ENCODE measurements around the gene TPRN.

DNA sequence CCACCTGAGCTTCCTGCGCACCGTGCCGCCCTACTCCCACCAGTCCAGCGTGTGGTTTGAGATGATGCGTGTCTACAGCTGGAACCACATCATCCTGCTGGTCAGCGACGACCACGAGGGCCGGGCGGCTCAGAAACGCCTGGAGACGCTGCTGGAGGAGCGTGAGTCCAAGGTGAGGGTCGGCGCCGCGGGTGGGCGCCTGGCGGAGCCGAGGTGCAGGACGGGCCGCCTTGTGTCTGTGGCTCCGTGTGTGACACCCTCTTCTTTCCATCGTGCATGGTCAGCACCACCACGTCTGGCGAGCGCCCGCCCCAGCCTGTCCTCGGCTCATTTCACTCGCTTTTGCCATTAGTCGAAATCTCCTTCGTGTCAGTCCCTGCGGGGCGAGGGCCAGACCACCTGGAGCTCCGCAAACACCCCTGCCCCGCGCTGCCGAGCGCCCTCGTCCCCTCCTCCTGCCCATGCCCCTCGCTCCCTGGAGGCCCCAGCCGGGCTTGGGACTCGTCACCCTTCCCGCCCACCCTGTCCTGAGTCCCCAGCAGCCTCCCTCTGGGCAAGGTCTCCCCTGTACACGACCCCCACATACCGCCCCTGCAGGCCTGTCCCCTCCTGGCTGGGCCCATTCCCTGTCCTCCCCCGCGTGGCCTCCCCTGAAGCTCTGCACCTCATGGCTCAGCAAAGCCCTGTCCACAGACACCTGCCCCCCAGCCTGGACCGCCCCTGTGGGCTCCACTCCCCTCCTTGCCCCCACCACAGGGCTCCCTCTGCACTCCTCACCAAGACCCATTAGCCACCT, 54.6 kb downstream of the TPRN start:
- no peak for TF ChIP-seq EZH2 (IDR thresholded peaks at IDR 0.05; ENCODE audit: borderline replicate concordance, low read length)
- TF ChIP-seq, protein P1, sequence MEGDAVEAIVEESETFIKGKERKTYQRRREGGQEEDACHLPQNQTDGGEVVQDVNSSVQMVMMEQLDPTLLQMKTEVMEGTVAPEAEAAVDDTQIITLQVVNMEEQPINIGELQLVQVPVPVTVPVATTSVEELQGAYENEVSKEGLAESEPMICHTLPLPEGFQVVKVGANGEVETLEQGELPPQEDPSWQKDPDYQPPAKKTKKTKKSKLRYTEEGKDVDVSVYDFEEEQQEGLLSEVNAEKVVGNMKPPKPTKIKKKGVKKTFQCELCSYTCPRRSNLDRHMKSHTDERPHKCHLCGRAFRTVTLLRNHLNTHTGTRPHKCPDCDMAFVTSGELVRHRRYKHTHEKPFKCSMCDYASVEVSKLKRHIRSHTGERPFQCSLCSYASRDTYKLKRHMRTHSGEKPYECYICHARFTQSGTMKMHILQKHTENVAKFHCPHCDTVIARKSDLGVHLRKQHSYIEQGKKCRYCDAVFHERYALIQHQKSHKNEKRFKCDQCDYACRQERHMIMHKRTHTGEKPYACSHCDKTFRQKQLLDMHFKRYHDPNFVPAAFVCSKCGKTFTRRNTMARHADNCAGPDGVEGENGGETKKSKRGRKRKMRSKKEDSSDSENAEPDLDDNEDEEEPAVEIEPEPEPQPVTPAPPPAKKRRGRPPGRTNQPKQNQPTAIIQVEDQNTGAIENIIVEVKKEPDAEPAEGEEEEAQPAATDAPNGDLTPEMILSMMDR (conservative IDR thresholded peaks at IDR 0.05 in 1 of 2, IDR thresholded peaks at IDR 0.05 in 1 of 2; ENCODE audit: extremely low read depth in 1 of 2, insufficient read depth in 1 of 2, low read depth in 1 of 2, low read length in 2 of 2): no peak

Data from mammary epithelial cell (primary cell).